Measurements from ENCODE around the gene OBP2A.

Gene OBP2A

GRCh38 chr9:135579356-135579755 lies 33.4 kb downstream of the OBP2A start:
- no peak for DNase-seq (ENCODE audit: low spot score)

GRCh38 chr9:135579889-135580660 lies 34.1 kb downstream of the OBP2A start:
- no peak for DNase-seq (ENCODE audit: low spot score)

- DNase-seq (ENCODE audit: low spot score), result no peak
Observed at GRCh38 chr9:135580664-135581380, 34.9 kb downstream of the OBP2A start.

- no peak for DNase-seq (ENCODE audit: low spot score)
Observed at GRCh38 chr9:135581636-135582426, 35.9 kb downstream of the OBP2A start.

- DNase-seq (ENCODE audit: low spot score), result no peak
Observed at GRCh38 chr9:135582541-135582940, 36.6 kb downstream of the OBP2A start.

GRCh38 chr9:135582966-135583687 lies 37.2 kb downstream of the OBP2A start:
- no peak for DNase-seq (ENCODE audit: low spot score)

- no peak for DNase-seq (ENCODE audit: low spot score)
Observed at GRCh38 chr9:135583688-135584011, 37.7 kb downstream of the OBP2A start.

GRCh38 chr9:135584371-135584770 lies 38.4 kb downstream of the OBP2A start:
- DNase-seq (ENCODE audit: low spot score), result no peak

GRCh38 chr9:135584934-135585333 lies 39.0 kb downstream of the OBP2A start:
- DNase-seq (ENCODE audit: low spot score), result no peak

- DNase-seq (ENCODE audit: low spot score), result no peak
Observed at GRCh38 chr9:135586601-135587109, 40.7 kb downstream of the OBP2A start.

GRCh38 chr9:135587658-135588057 lies 41.7 kb downstream of the OBP2A start:
- DNase-seq (ENCODE audit: low spot score), result no peak

GRCh38 chr9:135588371-135588770 lies 42.4 kb downstream of the OBP2A start:
- no peak for DNase-seq (ENCODE audit: low spot score)

GRCh38 chr9:135588886-135589595 lies 43.1 kb downstream of the OBP2A start:
- DNase-seq (ENCODE audit: low spot score), result no peak

GRCh38 chr9:135589596-135590485 lies 43.9 kb downstream of the OBP2A start:
- DNase-seq (ENCODE audit: low spot score), result no peak

- no peak for DNase-seq (ENCODE audit: low spot score)
Observed at GRCh38 chr9:135590486-135591079, 44.7 kb downstream of the OBP2A start.

- DNase-seq (ENCODE audit: low spot score), result no peak
Observed at GRCh38 chr9:135591506-135592330, 45.8 kb downstream of the OBP2A start.

GRCh38 chr9:135592331-135592590 lies 46.3 kb downstream of the OBP2A start:
- no peak for DNase-seq (ENCODE audit: low spot score)

- DNase-seq (ENCODE audit: low spot score), result no peak
Observed at GRCh38 chr9:135592625-135593024, 46.7 kb downstream of the OBP2A start.

- DNase-seq (ENCODE audit: low spot score), result no peak
Observed at GRCh38 chr9:135596211-135596610, 50.3 kb downstream of the OBP2A start.
